GM19452 (cell line): Measurements from ENCODE around the gene COMTD1.
"Not testable (repeated sequence)": the region's sequence is repeated elsewhere in the genome, so short reads cannot be mapped to it uniquely, and the experiment has no call there.

ENCODE experiments used
- ATAC-seq: cut with Tn5 transposase; IDR thresholded peaks from one replicate; pipeline ENCODE4 v1.9.1; 2021; ENCODE audit not compliant: unreplicated experiment

COMTD1 gene

DNA sequence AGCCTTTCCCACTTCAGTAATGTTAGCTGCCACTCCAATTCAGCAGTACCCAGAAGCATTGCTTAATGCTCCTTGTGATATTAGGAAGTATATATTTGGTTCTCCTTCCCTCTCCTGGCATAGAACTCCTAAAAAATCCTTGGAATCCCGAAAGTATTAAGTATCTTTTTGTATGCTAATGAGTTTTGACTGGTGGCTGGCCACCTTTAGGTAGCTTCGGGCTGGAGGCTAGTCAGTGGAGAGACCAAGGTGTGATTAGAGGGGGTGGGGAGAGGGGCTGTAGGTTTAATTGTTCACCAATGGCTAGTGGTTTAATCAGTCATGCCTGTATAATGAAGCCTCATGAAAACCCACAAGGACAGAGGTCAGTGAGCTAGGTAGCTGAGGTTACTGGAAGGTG, 12.2 kb downstream of the COMTD1 start:
- ATAC-seq, result no peak

GRCh38 chr10:75221492-75221891, 14.3 kb downstream of the COMTD1 start:
- not testable (repeated sequence) for ATAC-seq

GRCh38 chr10:75220274-75220673, 15.5 kb downstream of the COMTD1 start:
- no peak for ATAC-seq

DNA sequence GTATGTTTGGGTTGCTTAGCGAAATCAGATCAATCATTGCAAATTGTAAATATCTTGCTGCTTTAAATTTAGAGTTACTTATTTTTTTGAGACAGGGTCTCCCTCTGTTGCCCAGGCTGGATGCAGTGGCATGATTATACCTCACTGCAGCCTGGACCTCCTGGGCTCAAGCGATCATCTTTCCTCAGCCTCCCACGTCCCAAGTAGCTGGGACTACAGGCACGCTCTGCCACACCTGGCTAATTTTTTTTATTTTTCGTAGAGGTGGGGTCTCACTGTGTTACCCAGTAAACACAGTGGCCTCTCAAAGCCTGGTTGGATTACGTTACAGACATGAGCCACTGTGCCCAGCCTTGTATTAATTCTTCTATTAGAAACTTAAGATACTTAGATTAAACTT, 23.4 kb downstream of the COMTD1 start:
- no peak for ATAC-seq

DNA sequence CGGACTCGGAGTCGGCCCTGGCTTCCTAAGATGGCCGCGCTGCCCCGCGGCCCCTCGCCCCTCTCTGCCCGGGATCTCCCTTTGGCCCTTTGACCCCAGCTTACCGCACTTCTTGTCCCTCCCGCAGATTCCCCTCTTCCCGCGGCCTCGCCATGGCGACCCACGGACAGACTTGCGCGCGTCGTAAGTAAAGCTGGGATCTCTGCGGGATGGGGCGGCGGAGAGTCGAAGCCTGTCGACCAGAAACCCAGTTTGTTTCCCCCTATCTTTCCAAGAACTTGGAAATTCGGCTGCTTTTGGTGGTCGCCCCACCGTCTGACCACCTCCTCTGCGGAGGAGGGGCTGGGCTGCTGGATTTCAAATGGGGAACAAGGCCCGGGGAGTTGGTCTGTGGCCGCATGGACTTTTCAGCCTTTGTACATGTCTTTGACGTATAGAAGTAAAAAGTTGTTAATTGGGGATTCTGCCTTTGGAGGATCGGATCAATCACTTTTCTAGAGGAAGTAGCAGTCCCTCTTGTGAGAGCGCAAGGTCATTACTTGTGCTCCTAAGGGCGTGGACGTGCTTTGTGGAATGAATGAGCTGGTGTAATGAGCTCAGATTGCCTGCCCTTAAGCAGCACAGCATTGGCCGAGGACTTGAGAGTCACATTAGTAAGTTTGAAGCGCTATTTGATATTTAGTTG, 24.6 kb downstream of the COMTD1 start:
- no peak for ATAC-seq

GRCh38 chr10:75210282-75211006, 25.3 kb downstream of the COMTD1 start, which contains the start of gene VDAC2:
VDAC2 (plus strand) TSS chr10:75210796; CDS start chr10:75211159, 363 bp downstream.
- peak; percentile 82 for ATAC-seq

- peak; percentile 50 for ATAC-seq
These were observed 25.9 kb downstream of the COMTD1 start for GRCh38 chr10:75209921-75210281.

- ATAC-seq, result no peak
These were observed 26.5 kb downstream of the COMTD1 start for GRCh38 chr10:75209086-75209920.

- ATAC-seq, result no peak
These were observed 27.6 kb downstream of the COMTD1 start for GRCh38 chr10:75208181-75208580.

- ATAC-seq, result no peak
These were observed 28.0 kb downstream of the COMTD1 start for GRCh38 chr10:75207857-75208144.

GRCh38 chr10:75207079-75207856, 28.5 kb downstream of the COMTD1 start:
- ATAC-seq, result no peak

GRCh38 chr10:75206638-75207037, 29.1 kb downstream of the COMTD1 start:
- not testable (repeated sequence) for ATAC-seq

- ATAC-seq, result no peak
These were observed 29.8 kb downstream of the COMTD1 start for GRCh38 chr10:75205908-75206307.

- no peak for ATAC-seq
These were observed 32.0 kb downstream of the COMTD1 start for GRCh38 chr10:75203724-75204123.

DNA sequence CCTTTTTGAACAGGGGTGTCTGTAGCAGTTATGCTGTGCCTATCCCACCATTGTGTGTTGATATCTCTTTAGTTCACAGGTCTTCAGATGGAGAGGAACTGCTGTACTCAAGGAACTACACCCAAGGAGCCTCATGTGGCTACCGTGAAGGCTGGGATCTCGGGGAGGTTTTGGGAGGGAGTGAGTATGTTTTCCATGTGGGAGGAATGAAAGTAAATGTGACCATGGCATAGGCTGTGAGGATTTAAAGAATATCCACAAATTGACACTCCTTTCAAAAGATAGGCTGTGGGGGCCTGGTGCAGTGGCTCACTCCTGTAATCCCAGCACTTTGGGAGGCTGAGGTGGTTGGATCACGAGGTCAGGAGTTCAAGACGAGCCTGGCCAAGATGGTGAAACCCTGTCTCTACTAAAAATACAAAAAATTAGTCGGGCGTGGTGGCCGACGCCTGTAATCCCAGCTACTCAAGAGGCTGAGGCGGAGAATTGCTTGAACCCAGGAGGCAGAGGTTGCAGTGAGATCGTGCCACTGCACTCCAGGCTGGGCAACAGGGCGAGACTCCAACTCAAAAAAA, 32.6 kb downstream of the COMTD1 start:
- not testable (repeated sequence) for ATAC-seq

- no peak for ATAC-seq
These were observed 33.3 kb downstream of the COMTD1 start for GRCh38 chr10:75202321-75203045.

- ATAC-seq, result no peak
These were observed 33.9 kb downstream of the COMTD1 start for GRCh38 chr10:75201793-75202307.

GRCh38 chr10:75199949-75200348, 35.8 kb downstream of the COMTD1 start:
- not testable (repeated sequence) for ATAC-seq

GRCh38 chr10:75197906-75198305, 37.9 kb downstream of the COMTD1 start:
- no peak for ATAC-seq

DNA sequence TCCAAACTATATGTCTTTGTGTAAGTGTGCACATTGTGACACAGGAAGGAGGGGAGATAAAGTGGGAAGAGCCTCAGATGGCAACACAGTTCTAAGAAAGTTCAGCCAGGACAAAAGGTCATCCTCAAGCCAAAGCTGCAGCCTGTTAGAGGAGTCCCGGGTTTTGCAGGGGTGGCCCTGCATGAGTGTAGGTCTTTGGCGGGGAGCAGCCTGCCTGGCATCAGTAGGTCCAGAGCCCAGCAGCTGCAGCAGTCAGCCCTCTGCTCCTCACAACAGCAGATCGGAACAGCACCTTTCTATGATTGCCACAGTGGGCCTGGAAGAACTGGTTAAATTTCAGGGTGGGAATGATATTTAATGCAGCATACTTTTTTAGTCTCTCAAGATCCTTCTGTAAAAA, 38.7 kb downstream of the COMTD1 start:
- ATAC-seq, result no peak
